Osteoblast (primary cell): ENCODE measurements around the gene ZMIZ1. TPM values are rescaled to one million over a fixed set of nuclear protein-coding genes. Genes with fewer than 3 reads are reported as not detected.

Source experiments
- DNase-seq: peaks from one replicate; pipeline ENCODE4 v3.0.0; 2011; ENCODE audit warnings: low spot score, mixed read lengths; ENCODE audit not compliant: insufficient read length; ENCODE audit errors: missing footprints
- H2AFZ ChIP-seq: 2 replicates; pipeline ENCODE4 v1.6.0; 2011; ENCODE audit warnings: mild to moderate bottlenecking, low read length
- H3K27ac ChIP-seq: 2 replicates; pipeline ENCODE4 v1.5.1; 2011; ENCODE audit warnings: mild to moderate bottlenecking, low read depth, low read length, moderate library complexity
- H3K27me3 ChIP-seq: 2 replicates; pipeline ENCODE4 v1.6.0; 2012; ENCODE audit warnings: mild to moderate bottlenecking, control low read depth, inconsistent platforms, low read length, moderate library complexity; ENCODE audit not compliant: insufficient read depth
- H3K36me3 ChIP-seq: 2 replicates; pipeline ENCODE4 v1.5.1; 2011; ENCODE audit warnings: mild to moderate bottlenecking, low read length, control low read depth, moderate library complexity; ENCODE audit not compliant: insufficient read depth
- H3K4me1 ChIP-seq: 2 replicates; pipeline ENCODE4 v1.5.1; 2011; ENCODE audit warnings: mild to moderate bottlenecking, low read length, control low read depth, moderate library complexity; ENCODE audit not compliant: insufficient read depth
- H3K4me2 ChIP-seq: 2 replicates; pipeline ENCODE4 v1.6.0; 2011; ENCODE audit warnings: mild to moderate bottlenecking, low read length; ENCODE audit not compliant: insufficient read depth
- H3K4me3 ChIP-seq: fragments of 200-600 bp; sonication (generic); 3 replicates; pipeline ENCODE4 v1.5.1; 2012; ENCODE audit warnings: mild to moderate bottlenecking, low read length, inconsistent platforms; ENCODE audit not compliant: insufficient read depth
- H3K79me2 ChIP-seq: 2 replicates; pipeline ENCODE4 v1.6.0; 2012; ENCODE audit warnings: mild to moderate bottlenecking, low read length, control low read depth, inconsistent platforms; ENCODE audit not compliant: insufficient read depth
- H3K9me3 ChIP-seq: 2 replicates; pipeline ENCODE4 v1.5.1; 2011; ENCODE audit warnings: low read depth, low read length, control low read depth
- H4K20me1 ChIP-seq: 2 replicates; pipeline ENCODE4 v1.6.0; 2012; ENCODE audit warnings: mild to moderate bottlenecking, low read length, control low read depth; ENCODE audit not compliant: insufficient read depth
- CTCF ChIP-seq: IDR thresholded peaks from 2 replicates; pipeline ENCODE4 v1.5.1; 2011; ENCODE audit warnings: mild to moderate bottlenecking, low read depth, low read length, moderate library complexity; ENCODE audit errors: extremely low read depth
- total RNA-seq: library from RNA; depleted of rRNA; stranded (reverse); fragments of >200 nt; gene quantifications from 2 replicates; pipeline ENCODE4 v1.2.3, GENCODE V29; 2012

The ZMIZ1 gene
- total RNA-seq, 1 donor: 40.9 TPM

GRCh38 chr10:79289801-79290200 lies 221.0 kb downstream of the ZMIZ1 start:
- H2AFZ ChIP-seq: no peak overlapping the region
- no peaks in the 10 kb centered on the region for H3K27me3 ChIP-seq
- no peak overlapping the region for H3K4me3 ChIP-seq
- H3K79me2 ChIP-seq: peaks cover 50% of the 10 kb centered on the region
- peaks cover 84% of the 10 kb centered on the region for H3K36me3 ChIP-seq
- H3K4me2 ChIP-seq: no peak overlapping the region
- no peak overlapping the region for H3K27ac ChIP-seq
- peak; percentile 89 for DNase-seq
- H3K9me3 ChIP-seq: no peaks in the 10 kb centered on the region
- peaks cover 71% of the 10 kb centered on the region for H4K20me1 ChIP-seq
- TF ChIP-seq CTCF: no peak
- H3K4me1 ChIP-seq: peaks cover 27% of the 10 kb centered on the region

GRCh38 chr10:79292026-79292766 lies 223.4 kb downstream of the ZMIZ1 start:
- no peak overlapping the region for H3K4me3 ChIP-seq
- H3K27ac ChIP-seq: peak overlapping the region; percentile 12
- H3K9me3 ChIP-seq: no peaks in the 10 kb centered on the region
- DNase-seq: no peak
- peaks cover 55% of the 10 kb centered on the region for H4K20me1 ChIP-seq
- H3K36me3 ChIP-seq: peaks cover 90% of the 10 kb centered on the region
- H3K27me3 ChIP-seq: no peaks in the 10 kb centered on the region
- H3K4me2 ChIP-seq: no peak overlapping the region
- TF ChIP-seq CTCF: no peak
- H3K79me2 ChIP-seq: peaks cover 33% of the 10 kb centered on the region
- no peak overlapping the region for H2AFZ ChIP-seq
- peaks cover 8% of the 10 kb centered on the region for H3K4me1 ChIP-seq

GRCh38 chr10:79292891-79293746 lies 224.4 kb downstream of the ZMIZ1 start:
- Histone ChIP-seq H3K4me2 (no peak overlapping the region), H3K9me3 (no peaks in the 10 kb centered on the region), H4K20me1 (peaks cover 53% of the 10 kb centered on the region), H3K4me3 (no peak overlapping the region), H3K4me1 (peaks cover 9% of the 10 kb centered on the region), H3K36me3 (peaks cover 91% of the 10 kb centered on the region), H3K27ac (peak overlapping the region; percentile 47), H3K27me3 (no peaks in the 10 kb centered on the region), H2AFZ (no peak overlapping the region), H3K79me2 (peaks cover 27% of the 10 kb centered on the region)
- peak; percentile 41 for TF ChIP-seq CTCF
- DNase-seq: peak; percentile 90
